22Rv1 (cell line): ENCODE data around the gene CGNL1.

Experiments used
- CTCF ChIP-seq: fragments of 450-650 bp; IDR thresholded peaks from 2 replicates; pipeline ENCODE4 v1.5.1; 2017; ENCODE audit warnings: mild to moderate bottlenecking
- ZFX ChIP-seq: fragments of 450-650 bp; IDR thresholded peaks from 2 replicates; pipeline ENCODE4 v1.6.1; 2017; ENCODE audit warnings: antibody characterized with exemption, borderline replicate concordance

GRCh38 chr15:57445872-57446271 is 69.6 kb downstream of the CGNL1 start:
- TF ChIP-seq CTCF = no peak
- no peak for TF ChIP-seq ZFX
